ENCODE measurements around the gene NDUFAF7.

NDUFAF7 gene, protein sequence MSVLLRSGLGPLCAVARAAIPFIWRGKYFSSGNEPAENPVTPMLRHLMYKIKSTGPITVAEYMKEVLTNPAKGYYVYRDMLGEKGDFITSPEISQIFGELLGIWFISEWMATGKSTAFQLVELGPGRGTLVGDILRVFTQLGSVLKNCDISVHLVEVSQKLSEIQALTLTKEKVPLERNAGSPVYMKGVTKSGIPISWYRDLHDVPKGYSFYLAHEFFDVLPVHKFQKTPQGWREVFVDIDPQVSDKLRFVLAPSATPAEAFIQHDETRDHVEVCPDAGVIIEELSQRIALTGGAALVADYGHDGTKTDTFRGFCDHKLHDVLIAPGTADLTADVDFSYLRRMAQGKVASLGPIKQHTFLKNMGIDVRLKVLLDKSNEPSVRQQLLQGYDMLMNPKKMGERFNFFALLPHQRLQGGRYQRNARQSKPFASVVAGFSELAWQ

DNA sequence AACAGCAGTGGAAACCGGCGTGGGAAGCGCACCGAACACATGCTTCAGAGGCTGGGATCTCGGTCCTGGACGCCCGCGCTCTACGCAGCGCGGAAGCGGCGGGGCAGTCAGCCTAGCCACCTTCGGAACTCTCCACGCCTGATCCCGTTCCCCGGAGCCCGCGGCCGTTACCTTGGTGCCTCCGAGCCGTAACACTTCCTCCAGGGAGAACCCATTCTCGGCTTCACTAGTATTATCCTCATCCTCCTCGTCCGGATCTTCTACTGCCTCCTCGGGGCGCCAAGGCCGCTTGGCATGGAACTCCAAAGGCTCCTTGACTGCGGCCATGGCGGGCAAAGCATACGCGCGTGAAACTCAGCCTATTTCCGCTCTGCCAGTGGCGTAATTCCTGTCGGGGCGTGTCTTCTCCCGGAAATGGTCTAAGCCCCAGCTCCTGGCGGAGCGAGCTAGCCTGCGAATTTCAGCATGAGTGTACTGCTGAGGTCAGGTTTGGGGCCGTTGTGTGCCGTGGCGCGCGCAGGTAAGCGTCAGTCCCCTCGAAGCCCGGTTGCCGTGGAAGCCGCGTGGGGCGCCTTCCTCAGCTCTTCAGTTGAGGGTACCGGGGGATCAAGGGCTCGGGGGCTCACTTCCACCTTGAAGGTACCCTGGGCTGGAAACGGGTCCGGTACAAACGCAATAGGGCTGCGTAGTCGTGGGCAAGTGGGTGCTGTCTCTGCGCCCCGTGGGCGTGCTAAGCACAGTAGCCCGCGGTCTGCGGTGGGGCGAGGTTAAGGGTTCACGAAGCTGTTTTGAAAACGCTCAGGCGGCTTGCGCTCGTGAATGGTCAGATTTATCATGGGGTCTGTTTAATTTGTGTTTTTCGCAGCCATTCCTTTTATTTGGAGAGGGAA, at the start of gene NDUFAF7, which contains the start of gene CEBPZ:
NDUFAF7 (plus strand) TSS at position 418 of the 890 bp plus-strand sequence; CDS start at position 466, 48 bp downstream.
CEBPZ (minus strand) TSS at position 356 of the 890 bp plus-strand sequence; CDS start at position 327, 29 bp downstream.
- peak within 1 kb of the TSS; percentile 98 for H3K4me3 ChIP-seq (ENCODE audit: low read depth, low read length)
- DNase-seq (ENCODE audit: low read depth) = peak; percentile 80
- TF ChIP-seq, protein P1, sequence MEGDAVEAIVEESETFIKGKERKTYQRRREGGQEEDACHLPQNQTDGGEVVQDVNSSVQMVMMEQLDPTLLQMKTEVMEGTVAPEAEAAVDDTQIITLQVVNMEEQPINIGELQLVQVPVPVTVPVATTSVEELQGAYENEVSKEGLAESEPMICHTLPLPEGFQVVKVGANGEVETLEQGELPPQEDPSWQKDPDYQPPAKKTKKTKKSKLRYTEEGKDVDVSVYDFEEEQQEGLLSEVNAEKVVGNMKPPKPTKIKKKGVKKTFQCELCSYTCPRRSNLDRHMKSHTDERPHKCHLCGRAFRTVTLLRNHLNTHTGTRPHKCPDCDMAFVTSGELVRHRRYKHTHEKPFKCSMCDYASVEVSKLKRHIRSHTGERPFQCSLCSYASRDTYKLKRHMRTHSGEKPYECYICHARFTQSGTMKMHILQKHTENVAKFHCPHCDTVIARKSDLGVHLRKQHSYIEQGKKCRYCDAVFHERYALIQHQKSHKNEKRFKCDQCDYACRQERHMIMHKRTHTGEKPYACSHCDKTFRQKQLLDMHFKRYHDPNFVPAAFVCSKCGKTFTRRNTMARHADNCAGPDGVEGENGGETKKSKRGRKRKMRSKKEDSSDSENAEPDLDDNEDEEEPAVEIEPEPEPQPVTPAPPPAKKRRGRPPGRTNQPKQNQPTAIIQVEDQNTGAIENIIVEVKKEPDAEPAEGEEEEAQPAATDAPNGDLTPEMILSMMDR (IDR thresholded peaks at IDR 0.05; ENCODE audit: low read depth, low read length, missing control alignments) = peak; percentile 6

DNA sequence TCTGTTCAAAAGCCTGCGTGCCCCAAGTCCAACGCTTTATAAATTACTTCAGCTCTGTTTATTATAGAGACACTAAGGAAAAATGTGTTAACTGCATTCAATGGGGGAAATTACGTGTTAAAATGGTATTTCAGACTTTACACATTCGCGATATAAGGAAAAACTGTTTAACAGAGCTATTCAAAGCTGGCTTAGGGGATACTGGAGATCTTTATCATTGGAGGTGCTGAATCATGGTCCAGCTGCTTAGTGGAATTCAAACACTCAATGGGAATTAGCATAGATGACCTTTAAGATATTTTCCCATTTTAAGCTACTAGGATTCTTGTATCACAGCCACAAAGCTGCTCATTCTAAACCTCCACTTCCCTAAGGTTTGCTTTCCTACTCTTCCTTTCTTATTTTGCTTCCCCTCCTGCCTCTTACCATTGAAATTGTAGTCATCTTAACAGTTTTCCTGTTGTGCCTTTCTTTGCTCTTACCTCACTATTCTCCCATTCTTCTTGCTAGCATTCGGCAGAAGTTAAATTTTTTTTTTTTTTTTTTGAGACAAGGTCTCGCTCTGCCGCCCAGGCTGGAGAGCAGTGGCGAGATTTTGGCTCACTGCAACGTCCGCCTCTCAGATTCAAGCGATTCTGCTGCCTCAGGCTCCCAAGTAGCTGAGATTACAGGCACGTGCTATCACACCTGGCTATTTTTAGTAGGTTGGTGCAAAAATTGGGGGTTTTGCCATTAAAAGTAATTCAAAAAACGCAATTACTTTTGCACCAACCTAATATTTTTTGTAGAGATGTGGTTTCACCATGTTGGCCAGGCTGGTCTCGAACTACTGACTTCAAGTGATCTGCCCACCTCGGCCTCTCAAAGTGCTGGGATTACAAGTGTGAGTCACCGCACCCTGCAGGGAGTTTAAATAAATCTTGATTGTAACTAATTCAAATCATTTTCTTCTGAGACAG, 49.5 kb upstream of the NDUFAF7 start:
- TF ChIP-seq, protein P1 (IDR thresholded peaks at IDR 0.05; ENCODE audit: low read depth, low read length, missing control alignments) = no peak
- no peak for DNase-seq (ENCODE audit: low read depth)
- H3K4me3 ChIP-seq (ENCODE audit: low read depth, low read length) = no peak overlapping the region

DNA sequence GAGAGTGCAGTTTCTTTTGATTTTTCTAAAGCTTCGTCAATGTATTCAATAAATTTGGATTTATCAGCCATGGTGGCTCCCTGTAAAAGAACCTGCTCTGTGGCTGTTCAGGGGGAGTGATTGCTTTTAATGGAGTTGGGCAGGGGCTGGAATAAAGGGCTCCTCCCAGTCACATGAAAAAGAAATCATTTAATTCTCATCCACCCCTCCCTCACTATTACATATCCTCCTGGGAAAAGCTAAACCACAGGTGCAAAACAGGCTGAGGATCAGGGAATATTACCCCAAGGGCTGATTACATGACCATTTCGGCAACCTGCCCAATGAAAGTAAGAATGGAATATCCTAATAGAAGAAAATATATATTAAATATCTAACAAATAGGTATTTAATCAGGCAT, 42.9 kb upstream of the NDUFAF7 start, which contains the start of gene SULT6B1:
SULT6B1 (minus strand) TSS at position 101 of the 400 bp plus-strand sequence; CDS start at position 71, 30 bp downstream.
- no peak within 1 kb of the TSS for H3K4me3 ChIP-seq (ENCODE audit: low read depth, low read length)
- DNase-seq (ENCODE audit: low read depth) = no peak
- TF ChIP-seq, protein P1 (IDR thresholded peaks at IDR 0.05; ENCODE audit: low read depth, low read length, missing control alignments) = no peak

DNA sequence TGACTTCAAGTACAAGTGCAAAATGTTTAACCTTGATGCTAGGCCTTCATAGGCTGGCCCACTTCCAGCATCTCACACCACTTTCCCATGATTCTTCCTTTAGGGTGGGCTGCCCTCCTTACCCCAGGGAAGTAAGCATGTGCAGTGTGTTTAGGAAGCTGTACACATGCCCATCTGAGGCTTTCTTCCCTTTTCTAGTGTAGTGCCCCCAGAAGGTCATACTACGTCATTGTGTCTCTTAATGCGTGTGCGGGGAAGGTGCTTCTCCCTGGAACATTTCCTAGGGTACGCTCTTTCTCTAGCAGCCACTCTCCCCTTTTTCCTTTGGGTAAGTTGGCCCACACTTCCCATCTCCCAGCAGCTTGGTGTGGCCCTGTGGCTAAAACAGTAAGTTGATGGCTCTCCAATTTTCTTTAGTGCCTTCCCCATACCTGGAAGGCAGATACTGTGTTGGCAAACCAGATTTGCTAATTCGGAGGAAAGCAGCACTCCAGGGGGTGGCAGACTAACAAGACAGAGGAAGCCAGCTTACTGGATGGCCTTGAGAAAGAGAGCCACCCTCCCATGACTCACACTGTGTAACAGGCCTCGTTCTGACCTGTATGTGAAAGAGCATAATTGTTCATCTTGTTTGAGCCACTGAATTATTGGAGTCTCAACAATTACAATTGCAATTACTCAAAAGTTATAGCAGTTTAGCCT, 41.9 kb upstream of the NDUFAF7 start:
- TF ChIP-seq, protein P1 (IDR thresholded peaks at IDR 0.05; ENCODE audit: low read depth, low read length, missing control alignments) = no peak
- no peak for DNase-seq (ENCODE audit: low read depth)
- H3K4me3 ChIP-seq (ENCODE audit: low read depth, low read length) = no peak overlapping the region

DNA sequence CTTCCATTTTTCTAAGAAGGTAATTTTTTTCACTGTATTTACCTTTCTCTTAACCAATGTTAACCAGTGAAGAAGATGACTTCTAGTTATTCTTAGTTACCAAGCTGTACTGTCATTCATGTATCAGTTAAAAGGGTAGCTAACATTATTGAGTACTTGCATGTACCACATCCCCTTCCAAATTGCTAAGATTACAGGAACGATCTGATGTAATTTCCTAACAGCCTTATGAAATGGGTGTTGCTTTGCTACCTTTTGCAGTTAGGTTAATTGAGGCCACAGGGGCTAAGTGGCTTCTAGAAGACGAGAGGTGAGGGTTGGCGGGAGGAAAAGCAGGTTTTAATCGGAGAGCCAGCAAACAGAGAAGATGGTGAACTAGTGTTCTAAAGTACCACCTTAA, 41.2 kb upstream of the NDUFAF7 start:
- no peak overlapping the region for H3K4me3 ChIP-seq (ENCODE audit: low read depth, low read length)
- DNase-seq (ENCODE audit: low read depth) = no peak
- TF ChIP-seq, protein P1 (IDR thresholded peaks at IDR 0.05; ENCODE audit: low read depth, low read length, missing control alignments) = no peak

Measured in GM12864 (cell line).